WI38 (cell line): Measurements from ENCODE around the gene GLT8D2.

ENCODE experiments used
- H3K4me3 ChIP-seq: 2 replicates; pipeline ENCODE4 v1.5.1; 2011; ENCODE audit warnings: low read depth, mild to moderate bottlenecking, control low read depth, low read length
- CTCF ChIP-seq: IDR thresholded peaks from 2 replicates; pipeline ENCODE4 v1.5.1; 2012; ENCODE audit warnings: low read depth, mild to moderate bottlenecking, control low read depth, low read length

Gene GLT8D2

DNA sequence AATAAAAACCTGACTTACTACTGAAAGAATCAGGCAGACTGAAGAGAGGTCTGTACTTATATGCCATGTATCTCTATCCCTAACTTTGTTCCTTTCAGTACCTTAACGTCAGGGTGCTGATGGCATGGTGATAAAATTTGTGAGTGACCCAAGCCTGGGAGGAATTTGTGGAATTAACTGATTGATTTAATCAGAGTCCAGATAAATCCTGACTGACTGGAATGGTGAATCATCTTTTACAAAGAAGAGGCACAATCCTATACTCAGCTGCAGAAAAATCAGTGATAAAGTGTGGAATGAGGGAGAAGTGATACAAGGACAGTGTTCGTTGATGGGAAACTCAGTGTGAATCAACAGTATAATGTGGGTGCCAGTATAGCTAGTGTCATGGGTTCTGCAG lies 80.6 kb downstream of the GLT8D2 start:
- no peak overlapping the region for H3K4me3 ChIP-seq
- TF ChIP-seq CTCF = no peak

DNA sequence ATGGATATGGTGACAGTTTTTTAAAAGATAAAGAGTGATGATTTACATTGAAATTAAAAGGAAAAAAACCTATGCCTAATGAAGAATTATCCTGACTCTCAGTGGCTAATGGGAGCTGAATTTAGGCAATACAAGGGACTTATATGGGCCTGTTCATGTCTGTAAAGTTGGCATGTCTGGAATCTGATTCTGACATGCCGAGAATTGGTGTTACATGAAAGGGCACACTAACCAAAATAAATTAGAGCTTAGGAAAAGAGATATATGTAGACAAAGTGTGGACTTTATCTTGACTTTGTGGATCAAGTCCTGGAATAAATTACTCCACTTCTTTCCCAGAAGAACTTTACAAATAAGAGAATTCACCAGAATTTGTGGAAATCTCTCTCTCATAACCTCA lies 83.3 kb downstream of the GLT8D2 start:
- no peak for TF ChIP-seq CTCF

GRCh38 chr12:103965590-103966504 lies 84.1 kb downstream of the GLT8D2 start, which contains the start of gene TDG:
Gene TDG (plus strand): TSS chr12:103965872. CDS start chr12:103966038, 166 bp downstream.
- TF ChIP-seq CTCF = no peak
- peak within 1 kb of the TSS; percentile 88 for H3K4me3 ChIP-seq

More for the DNA sequence above, 83.3 kb downstream of the GLT8D2 start:
- H3K4me3 ChIP-seq = peak overlapping the region; percentile 88

DNA sequence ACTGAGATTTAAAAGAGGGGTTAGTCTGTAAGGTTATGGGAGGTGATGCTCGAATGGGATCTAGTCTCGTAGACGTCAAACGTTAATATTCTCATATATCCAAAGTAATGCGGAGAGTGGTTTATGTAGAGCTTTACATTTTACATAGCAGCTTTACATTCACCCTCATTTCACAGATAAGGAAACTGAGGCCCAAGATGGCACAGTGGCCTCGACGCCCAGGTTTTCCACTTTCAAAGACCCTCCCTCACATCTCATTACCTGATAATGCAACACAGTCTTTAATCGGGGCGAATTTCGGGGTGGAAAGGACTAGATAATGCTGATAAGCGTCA lies 84.8 kb downstream of the GLT8D2 start:
- H3K4me3 ChIP-seq = peak overlapping the region; percentile 88
- TF ChIP-seq CTCF = no peak

- peak overlapping the region; percentile 88 for H3K4me3 ChIP-seq
- TF ChIP-seq CTCF = no peak
These were observed 85.2 kb downstream of the GLT8D2 start for GRCh38 chr12:103964805-103965204.

GRCh38 chr12:103962493-103962892 lies 87.5 kb downstream of the GLT8D2 start:
- H3K4me3 ChIP-seq = no peak overlapping the region
- no peak for TF ChIP-seq CTCF

DNA sequence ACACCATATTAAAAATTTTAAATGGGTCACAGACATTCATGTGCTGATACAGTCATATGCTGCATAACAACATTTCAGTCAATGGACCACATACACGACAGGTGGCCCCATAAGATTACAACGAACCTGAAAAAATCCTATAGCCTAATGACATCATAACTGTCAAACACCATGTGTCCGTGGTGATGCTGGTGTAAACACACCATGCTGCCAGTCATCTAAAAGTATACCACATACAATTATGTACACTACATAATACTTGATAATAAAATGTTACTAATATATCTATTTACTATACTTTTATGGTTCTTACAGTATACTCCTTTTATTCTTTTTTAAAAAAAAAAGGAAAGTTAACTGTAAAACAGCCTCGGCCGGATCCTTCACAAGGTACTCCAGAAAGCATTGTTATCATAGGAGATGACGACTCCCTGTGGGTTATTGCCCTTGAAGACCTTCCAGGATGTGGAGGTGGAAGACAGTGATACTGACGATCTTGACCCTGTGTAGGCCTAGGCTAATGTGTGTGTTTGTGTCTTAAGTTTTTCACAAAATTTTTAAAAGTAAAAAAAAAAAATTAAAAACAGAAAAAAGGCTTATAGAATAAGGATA lies 89.3 kb downstream of the GLT8D2 start:
- no peak for TF ChIP-seq CTCF
- no peak overlapping the region for H3K4me3 ChIP-seq
